Endothelial cell of umbilical vein (primary cell): ENCODE data around the gene NT5DC1. TPM values are rescaled to one million over a fixed set of nuclear protein-coding genes. Genes with fewer than 3 reads are reported as not detected.

Experiments
- BruUV-seq: library from RNA; stranded (reverse); fragments of 400-500 nt; replicated peaks from 2 replicates; lab custom pipeline; 2021; lab: Mats Ljungman, UMichigan
- CTCF ChIA-PET: fragments of 300-600, 350-600 bp; sonication (Branson Sonifier 250); formaldehyde crosslinking; loops from one replicate; lab custom pipeline; 2021; ENCODE audit warnings: antibody characterized with exemption, inconsistent platforms; lab: Charles Lee
- POLR2A ChIA-PET: fragments of 300-600, 350-600 bp; sonication (Branson Sonifier 250); formaldehyde crosslinking; loops from one replicate; lab custom pipeline; 2021; ENCODE audit warnings: antibody characterized with exemption, inconsistent platforms; lab: Charles Lee
- DNase-seq: peaks from one replicate; pipeline ENCODE4 v3.0.0-alpha.2; 2011; ENCODE audit warnings: low read depth, low spot score
- FAIRE-seq: peaks from 2 replicates; lab custom pipeline; 2011; peaks lifted over from hg19 to GRCh38; lab: Jason Lieb, UNC
- H2AFZ ChIP-seq: 2 replicates; pipeline ENCODE4 v1.6.0; 2012; ENCODE audit warnings: low read depth, low read length, control low read depth, inconsistent platforms
- H3K27ac ChIP-seq: 2 replicates; pipeline ENCODE4 v1.5.1; 2011; ENCODE audit warnings: low read depth, mild to moderate bottlenecking, control low read depth, low read length, moderate library complexity; ENCODE audit not compliant: insufficient read depth
- H3K27me3 ChIP-seq, 2 experiments: 2 replicates each; pipeline versions ENCODE4 v1.6.0 to v1.6.1; 2011; ENCODE audit warnings: low read length in 2 of 2, mixed read lengths in 1 of 2; ENCODE audit not compliant: control insufficient read depth in 2 of 2, insufficient read depth in 2 of 2
- H3K36me3 ChIP-seq, 2 experiments: 2 replicates in 1 of 2; 3 replicates in 1 of 2; pipeline ENCODE4 v1.5.1; 2011; ENCODE audit warnings: low read length in 2 of 2, mild to moderate bottlenecking in 1 of 2, moderate library complexity in 1 of 2; ENCODE audit not compliant: control insufficient read depth in 2 of 2, insufficient read depth in 2 of 2; ENCODE audit errors: extremely low read depth in 1 of 2
- H3K4me1 ChIP-seq: 3 replicates; pipeline ENCODE4 v1.5.1; 2011; ENCODE audit warnings: mild to moderate bottlenecking, low read length; ENCODE audit not compliant: control insufficient read depth, insufficient read depth; ENCODE audit errors: extremely low read depth
- H3K4me2 ChIP-seq: 2 replicates; pipeline ENCODE4 v1.6.1; 2011; ENCODE audit warnings: low read length, control low read depth, mixed read lengths; ENCODE audit not compliant: insufficient read depth
- H3K4me3 ChIP-seq, 3 experiments: fragments of 200-600 bp in 1 of 3; sonication (generic), shearing (Covaris generic) in 1 of 3; replicated peaks in 1 of 3; 2 replicates each; pipeline ENCODE4 v1.5.1; 2011 to 2016; ENCODE audit warnings: control low read depth in 3 of 3, low read length in 3 of 3, mild to moderate bottlenecking in 2 of 3, inconsistent platforms in 1 of 3, low read depth in 1 of 3, moderate library complexity in 1 of 3; ENCODE audit not compliant: insufficient read depth in 1 of 3
- H3K79me2 ChIP-seq: 2 replicates; pipeline ENCODE4 v1.6.0; 2012; ENCODE audit warnings: low read length, inconsistent platforms; ENCODE audit not compliant: control insufficient read depth, insufficient read depth
- H3K9ac ChIP-seq: replicated peaks from 2 replicates; pipeline ENCODE3; 2011; ENCODE audit warnings: low read length, control low read depth; ENCODE audit not compliant: insufficient read depth; ENCODE audit errors: extremely low read depth
- H3K9me1 ChIP-seq: replicated peaks from 3 replicates; pipeline ENCODE4 v1.6.0; 2011; ENCODE audit warnings: mild to moderate bottlenecking, low read length; ENCODE audit not compliant: control insufficient read depth, insufficient read depth; ENCODE audit errors: extremely low read depth
- H3K9me3 ChIP-seq: replicated peaks from 2 replicates; pipeline ENCODE4 v1.5.1; 2012; ENCODE audit warnings: low read length, inconsistent platforms; ENCODE audit not compliant: control insufficient read depth, insufficient read depth
- H4K20me1 ChIP-seq: replicated peaks from 2 replicates; pipeline ENCODE3; 2011; ENCODE audit warnings: mild to moderate bottlenecking, low read length; ENCODE audit not compliant: control insufficient read depth, insufficient read depth; ENCODE audit errors: extremely low read depth
- EZH2 ChIP-seq: IDR thresholded peaks from 2 replicates; pipeline ENCODE4 v1.6.1; 2012; ENCODE audit warnings: borderline replicate concordance, low read depth, mild to moderate bottlenecking, moderate library complexity, low read length, inconsistent platforms; ENCODE audit not compliant: severe bottlenecking
- FOS ChIP-seq: IDR thresholded peaks from 2 replicates; pipeline ENCODE4 v1.6.1; 2011; ENCODE audit warnings: mild to moderate bottlenecking, low read length, moderate library complexity, borderline replicate concordance; ENCODE audit not compliant: insufficient read depth
- GATA2 ChIP-seq: IDR thresholded peaks from 2 replicates; pipeline ENCODE4 v1.7.0; 2011; ENCODE audit warnings: low read depth, mild to moderate bottlenecking, moderate library complexity, mixed read lengths, low read length; ENCODE audit not compliant: insufficient read length, insufficient read depth
- JUN ChIP-seq: IDR thresholded peaks from 2 replicates; pipeline ENCODE4 v1.6.1; 2011; ENCODE audit warnings: borderline replicate concordance, low read depth; ENCODE audit not compliant: insufficient read length, insufficient read depth
- MYC ChIP-seq: IDR thresholded peaks from one replicate; pipeline ENCODE4 v1.6.1; 2011; ENCODE audit warnings: mild to moderate bottlenecking, low read depth, low read length
- POLR2A ChIP-seq: IDR thresholded peaks from 2 replicates; pipeline ENCODE4 v1.6.1; 2012; ENCODE audit warnings: low read depth, mild to moderate bottlenecking, control low read depth, low read length
- POLR2AphosphoS5 ChIP-seq: IDR thresholded peaks from 2 replicates; pipeline ENCODE4 v1.6.1; 2012; ENCODE audit warnings: low read depth, mild to moderate bottlenecking, control low read depth, low read length, moderate library complexity; ENCODE audit not compliant: insufficient read depth
- dilution Hi-C: fragments of 300-500 bp; cut with MboI; formaldehyde crosslinking; loops from one replicate; pipeline ENCODE4 v1.15.0; 2019; ENCODE audit warnings: low sequenced_read_pairs; ENCODE audit not compliant: extremely low pct_ligation_motif_present
- intact Hi-C: fragments of 100-400 bp; cut with micrococcal nuclease; formaldehyde crosslinking; loops from one replicate; pipeline ENCODE4 v1.10.0; 2022
- polyA plus RNA-seq, 4 experiments: library from polyadenylated mRNA; depleted of rRNA in 3 of 4; stranded (reverse) in 3 of 4; unstranded in 1 of 4; fragments of >200 nt; gene quantifications; 2 replicates each; pipeline versions ENCODE4 v1.2.1 to v1.2.3, GENCODE V29; 2011 to 2012; ENCODE audit warnings: missing spikeins in 1 of 4
- total RNA-seq: library from RNA; stranded (reverse); gene quantifications from 2 replicates; pipeline ENCODE4 v1.2.3, GENCODE V29; 2021
- TF ChIP-seq, protein P1 (sequence below): IDR thresholded peaks from 2 replicates; pipeline ENCODE4 v1.6.1; 2011; ENCODE audit not compliant: insufficient read depth, insufficient read length
- TF ChIP-seq, protein P2 (sequence below), 2 donors: IDR thresholded peaks; 1 replicate in 1 of 2; 2 replicates in 1 of 2; pipeline ENCODE4 v1.5.1; 2011; ENCODE audit warnings: low read length in 2 of 2, mild to moderate bottlenecking in 2 of 2, moderate library complexity in 2 of 2, control low read depth in 1 of 2, inconsistent platforms in 1 of 2, low read depth in 1 of 2; ENCODE audit not compliant: insufficient read depth in 1 of 2; ENCODE audit errors: extremely low read depth in 1 of 2

The NT5DC1 gene
- total and polyA plus RNA-seq, 2 donors (not counting 3 experiments of a cell fraction or from before 2014, with no cell fraction given), result 11.3 to 24.3 TPM

DNA sequence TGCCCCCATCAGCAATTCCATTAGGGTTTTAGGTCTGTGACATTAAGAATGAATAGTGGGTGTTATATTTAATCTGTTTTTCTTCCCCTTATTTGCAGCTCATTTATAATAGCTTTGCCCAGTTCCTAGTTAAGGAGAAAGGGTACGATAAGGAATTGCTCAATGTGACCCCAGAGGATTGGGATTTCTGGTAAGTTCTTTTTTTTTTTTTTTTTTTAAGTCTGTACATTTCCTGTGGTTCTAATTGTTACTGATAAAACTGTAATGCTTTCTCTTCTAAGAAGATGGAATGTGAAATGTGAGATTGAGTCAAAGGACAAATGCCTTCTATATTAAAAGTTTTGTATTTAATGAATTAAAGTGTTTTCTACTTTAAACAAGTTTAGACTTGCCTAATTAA is 5.5 kb downstream of the NT5DC1 start:
- no peak overlapping the region for H3K9ac ChIP-seq
- H3K4me3 ChIP-seq, result no peak overlapping the region
- intact Hi-C loops, result no loop called here
- no TSS peak for BruUV-seq
- no peaks in the 10 kb centered on the region for H3K9me3 ChIP-seq
- ChIA-PET CTCF (interaction anchor here (1.0 to 1.9 kb wide), 3 partner anchors 9 to 95 kb away, joined by 3 to 6 read pairs (median 4); no protein-coding TSS in a partner anchor), POLR2A (interaction anchor here (0.7 kb wide), 1 partner anchor 632 kb away, joined by 5 read pairs; no protein-coding TSS in a partner anchor)
- peak overlapping the region; percentile 32 for H3K4me2 ChIP-seq
- no peaks in the 10 kb centered on the region for H4K20me1 ChIP-seq
- FAIRE-seq (peak; percentile 21), DNase-seq (peak; percentile 14)
- peaks cover 14% of the 10 kb centered on the region for H3K4me1 ChIP-seq
- H3K79me2 ChIP-seq, result no peaks in the 10 kb centered on the region
- peaks cover 3 to 4% of the 10 kb centered on the region in 2 experiments for H3K36me3 ChIP-seq
- H3K27ac ChIP-seq, result no peak overlapping the region
- dilution Hi-C loops, result no loop called here
- no peak overlapping the region for H2AFZ ChIP-seq
- TF ChIP-seq, protein P1, sequence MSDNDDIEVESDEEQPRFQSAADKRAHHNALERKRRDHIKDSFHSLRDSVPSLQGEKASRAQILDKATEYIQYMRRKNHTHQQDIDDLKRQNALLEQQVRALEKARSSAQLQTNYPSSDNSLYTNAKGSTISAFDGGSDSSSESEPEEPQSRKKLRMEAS, result no peak
- no peak for TF ChIP-seq FOS
- no peaks in the 10 kb centered on the region for H3K9me1 ChIP-seq
- no peaks in the 10 kb centered on the region for H3K27me3 ChIP-seq

DNA sequence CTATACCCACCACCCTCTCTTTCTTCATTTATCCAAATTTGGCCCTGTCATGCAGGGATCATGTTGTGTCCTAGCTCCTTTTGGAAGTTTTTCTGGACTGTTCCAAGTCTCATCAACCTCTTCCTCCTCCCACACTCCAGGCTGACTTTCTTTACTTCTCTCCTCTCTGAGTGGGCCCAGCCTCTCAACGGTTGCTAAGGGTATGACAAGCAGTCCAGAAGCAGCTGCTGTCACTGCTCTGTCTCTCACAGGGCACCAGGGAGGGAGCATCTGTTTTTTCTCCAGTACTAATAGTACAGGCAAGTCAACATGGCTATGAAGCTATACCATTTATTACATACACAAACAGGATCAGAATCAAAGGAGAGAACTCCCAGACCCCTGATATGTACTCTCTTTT is 8.2 kb downstream of the NT5DC1 start:
- dilution Hi-C loops (no loop called here), intact Hi-C loops (no loop called here)
- Histone ChIP-seq H3K79me2 (no peaks in the 10 kb centered on the region), H2AFZ (no peak overlapping the region), H3K9me1 (no peaks in the 10 kb centered on the region), H3K9me3 (no peaks in the 10 kb centered on the region), H3K27me3 (no peaks in the 10 kb centered on the region), H3K4me2 (no peak overlapping the region), H3K36me3 (peaks cover 3 to 7% of the 10 kb centered on the region in 2 experiments), H3K4me3 (no peak overlapping the region), H3K27ac (no peak overlapping the region), H4K20me1 (no peaks in the 10 kb centered on the region), H3K9ac (no peak overlapping the region), H3K4me1 (peaks cover 3% of the 10 kb centered on the region)
- TF ChIP-seq JUN (no peak), POLR2A (no peak), FOS (no peak), EZH2 (no peak), POLR2AphosphoS5 (no peak), GATA2 (no peak), MYC (no peak)
- TF ChIP-seq, protein P2, sequence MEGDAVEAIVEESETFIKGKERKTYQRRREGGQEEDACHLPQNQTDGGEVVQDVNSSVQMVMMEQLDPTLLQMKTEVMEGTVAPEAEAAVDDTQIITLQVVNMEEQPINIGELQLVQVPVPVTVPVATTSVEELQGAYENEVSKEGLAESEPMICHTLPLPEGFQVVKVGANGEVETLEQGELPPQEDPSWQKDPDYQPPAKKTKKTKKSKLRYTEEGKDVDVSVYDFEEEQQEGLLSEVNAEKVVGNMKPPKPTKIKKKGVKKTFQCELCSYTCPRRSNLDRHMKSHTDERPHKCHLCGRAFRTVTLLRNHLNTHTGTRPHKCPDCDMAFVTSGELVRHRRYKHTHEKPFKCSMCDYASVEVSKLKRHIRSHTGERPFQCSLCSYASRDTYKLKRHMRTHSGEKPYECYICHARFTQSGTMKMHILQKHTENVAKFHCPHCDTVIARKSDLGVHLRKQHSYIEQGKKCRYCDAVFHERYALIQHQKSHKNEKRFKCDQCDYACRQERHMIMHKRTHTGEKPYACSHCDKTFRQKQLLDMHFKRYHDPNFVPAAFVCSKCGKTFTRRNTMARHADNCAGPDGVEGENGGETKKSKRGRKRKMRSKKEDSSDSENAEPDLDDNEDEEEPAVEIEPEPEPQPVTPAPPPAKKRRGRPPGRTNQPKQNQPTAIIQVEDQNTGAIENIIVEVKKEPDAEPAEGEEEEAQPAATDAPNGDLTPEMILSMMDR (IDR thresholded peaks at IDR 0.05; ENCODE audit: extremely low read depth in 1 of 2, insufficient read depth in 1 of 2, low read depth in 1 of 2, low read length in 2 of 2), result no peak
- TF ChIP-seq, protein P1, result no peak
- no peak for DNase-seq
- CTCF ChIA-PET, result interaction anchor here (1.4 to 3.4 kb wide), 2 partner anchors 12 to 98 kb away, joined by 5 to 13 read pairs; no protein-coding TSS in a partner anchor
- no TSS peak for BruUV-seq
- POLR2A ChIA-PET, result no interaction called here
- FAIRE-seq, result no peak
